Esophagus muscularis mucosa (tissue), 3 donors: ENCODE data around the gene CAMTA1.

Experiments
- POLR2A ChIP-seq: fragments of 450-650 bp; IDR thresholded peaks from one replicate; pipeline ENCODE4 v1.6.1; 2017; ENCODE audit warnings: antibody characterized with exemption, moderate library complexity, mild to moderate bottlenecking, low read depth
- TF ChIP-seq, protein P1 (sequence below), 3 experiments: fragments of 200-600 bp in 2 of 3; fragments of 450-650 bp in 1 of 3; sonication (generic) in 2 of 3; IDR thresholded peaks; one replicate each; pipeline ENCODE4 v1.5.1; 2017 to 2019; ENCODE audit warnings: antibody characterized with exemption in 3 of 3, mild to moderate bottlenecking in 2 of 3, moderate library complexity in 1 of 3

DNA sequence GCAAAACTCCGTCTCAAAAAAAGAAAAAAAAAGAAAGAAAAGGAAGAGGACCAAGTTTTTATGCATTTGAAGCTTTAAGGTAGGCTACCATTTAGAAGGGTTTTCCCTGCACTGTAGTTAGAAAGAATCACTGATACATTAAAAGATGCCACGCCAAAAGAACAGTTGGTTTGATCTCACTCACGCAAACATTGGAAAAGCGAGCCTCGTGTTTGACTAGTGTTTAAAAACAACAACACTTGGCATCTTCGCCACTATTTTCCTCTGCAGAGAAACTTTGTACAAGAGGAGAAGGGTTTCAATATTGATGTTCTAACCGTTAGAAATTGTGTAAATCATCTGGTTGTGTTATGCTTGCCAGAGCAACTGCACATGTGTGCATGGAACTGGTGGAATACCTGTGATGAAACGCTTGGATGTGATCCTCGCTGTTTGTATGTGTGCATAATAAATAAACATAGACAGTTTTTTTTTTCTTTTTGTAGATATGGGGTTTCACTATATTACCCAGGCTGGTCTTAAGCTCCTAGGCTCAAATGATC is 24.0 kb upstream of the CAMTA1 start:
- TF ChIP-seq POLR2A = no peak
- TF ChIP-seq, protein P1, sequence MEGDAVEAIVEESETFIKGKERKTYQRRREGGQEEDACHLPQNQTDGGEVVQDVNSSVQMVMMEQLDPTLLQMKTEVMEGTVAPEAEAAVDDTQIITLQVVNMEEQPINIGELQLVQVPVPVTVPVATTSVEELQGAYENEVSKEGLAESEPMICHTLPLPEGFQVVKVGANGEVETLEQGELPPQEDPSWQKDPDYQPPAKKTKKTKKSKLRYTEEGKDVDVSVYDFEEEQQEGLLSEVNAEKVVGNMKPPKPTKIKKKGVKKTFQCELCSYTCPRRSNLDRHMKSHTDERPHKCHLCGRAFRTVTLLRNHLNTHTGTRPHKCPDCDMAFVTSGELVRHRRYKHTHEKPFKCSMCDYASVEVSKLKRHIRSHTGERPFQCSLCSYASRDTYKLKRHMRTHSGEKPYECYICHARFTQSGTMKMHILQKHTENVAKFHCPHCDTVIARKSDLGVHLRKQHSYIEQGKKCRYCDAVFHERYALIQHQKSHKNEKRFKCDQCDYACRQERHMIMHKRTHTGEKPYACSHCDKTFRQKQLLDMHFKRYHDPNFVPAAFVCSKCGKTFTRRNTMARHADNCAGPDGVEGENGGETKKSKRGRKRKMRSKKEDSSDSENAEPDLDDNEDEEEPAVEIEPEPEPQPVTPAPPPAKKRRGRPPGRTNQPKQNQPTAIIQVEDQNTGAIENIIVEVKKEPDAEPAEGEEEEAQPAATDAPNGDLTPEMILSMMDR (IDR thresholded peaks at IDR 0.05) = no peak
